Stomach (tissue), 4 donors: ENCODE measurements around the gene CFAP206.

Experiments used
- POLR2A ChIP-seq, 4 donors: fragments of 450-650 bp; IDR thresholded peaks; one replicate each; pipeline ENCODE4 v1.6.1; 2016; ENCODE audit warnings: antibody characterized with exemption in 4 of 4, control low read depth in 2 of 4, mild to moderate bottlenecking in 1 of 4, moderate library complexity in 1 of 4
- POLR2AphosphoS5 ChIP-seq, 3 donors: sonication (generic); formaldehyde crosslinking; IDR thresholded peaks; one replicate each; pipeline ENCODE4 v1.6.1; 2016; ENCODE audit warnings: antibody characterized with exemption in 3 of 3
- TF ChIP-seq, protein P1 (sequence below), 7 experiments: fragments of 450-650 bp in 4 of 7; fragments of 200-600 bp in 3 of 7; sonication (generic) in 3 of 7; IDR thresholded peaks; one replicate each; pipeline ENCODE4 v1.5.1; 2016 to 2019; ENCODE audit warnings: antibody characterized with exemption in 7 of 7, control low read depth in 2 of 7, mild to moderate bottlenecking in 1 of 7

DNA sequence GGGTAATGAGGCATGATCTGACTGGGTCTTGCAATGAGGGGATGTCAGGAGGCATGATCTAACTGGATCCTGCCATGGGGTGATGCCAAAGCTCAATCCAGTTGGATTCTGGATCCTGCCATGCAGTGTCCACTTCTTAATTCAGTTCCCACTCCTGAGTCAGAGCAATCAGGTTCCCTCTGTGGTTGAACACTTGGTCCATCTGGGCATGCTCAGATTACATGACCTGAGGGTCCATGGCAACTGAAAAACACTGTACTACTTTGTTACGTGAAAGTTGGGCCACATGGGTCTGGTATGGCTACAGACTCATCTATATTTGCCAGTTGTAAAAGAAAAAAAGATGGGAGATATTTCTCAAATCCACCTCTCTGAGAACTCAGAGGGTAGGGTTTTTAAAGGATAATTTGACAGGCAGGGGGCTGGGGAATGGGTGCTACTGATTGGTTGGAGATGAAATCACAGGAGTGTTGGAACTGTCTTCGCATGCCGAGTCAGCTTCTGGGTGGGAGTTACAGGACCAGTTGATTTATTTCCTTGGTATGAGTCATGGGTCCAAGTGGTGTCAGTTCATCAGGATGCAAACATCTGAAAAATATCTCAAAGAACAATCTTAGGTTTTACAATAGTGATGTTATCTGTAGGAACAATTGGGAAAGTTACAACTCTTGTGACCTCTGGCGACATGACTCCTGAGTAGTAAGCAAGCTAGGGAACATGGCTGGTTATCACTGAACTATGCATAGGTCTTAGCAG, 41.5 kb upstream of the CFAP206 start:
- TF ChIP-seq, protein P1, sequence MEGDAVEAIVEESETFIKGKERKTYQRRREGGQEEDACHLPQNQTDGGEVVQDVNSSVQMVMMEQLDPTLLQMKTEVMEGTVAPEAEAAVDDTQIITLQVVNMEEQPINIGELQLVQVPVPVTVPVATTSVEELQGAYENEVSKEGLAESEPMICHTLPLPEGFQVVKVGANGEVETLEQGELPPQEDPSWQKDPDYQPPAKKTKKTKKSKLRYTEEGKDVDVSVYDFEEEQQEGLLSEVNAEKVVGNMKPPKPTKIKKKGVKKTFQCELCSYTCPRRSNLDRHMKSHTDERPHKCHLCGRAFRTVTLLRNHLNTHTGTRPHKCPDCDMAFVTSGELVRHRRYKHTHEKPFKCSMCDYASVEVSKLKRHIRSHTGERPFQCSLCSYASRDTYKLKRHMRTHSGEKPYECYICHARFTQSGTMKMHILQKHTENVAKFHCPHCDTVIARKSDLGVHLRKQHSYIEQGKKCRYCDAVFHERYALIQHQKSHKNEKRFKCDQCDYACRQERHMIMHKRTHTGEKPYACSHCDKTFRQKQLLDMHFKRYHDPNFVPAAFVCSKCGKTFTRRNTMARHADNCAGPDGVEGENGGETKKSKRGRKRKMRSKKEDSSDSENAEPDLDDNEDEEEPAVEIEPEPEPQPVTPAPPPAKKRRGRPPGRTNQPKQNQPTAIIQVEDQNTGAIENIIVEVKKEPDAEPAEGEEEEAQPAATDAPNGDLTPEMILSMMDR (IDR thresholded peaks at IDR 0.05) = no peak
- TF ChIP-seq POLR2A (IDR thresholded peaks at IDR 0.05) (no peak), POLR2AphosphoS5 (IDR thresholded peaks at IDR 0.05) (no peak)
